Fibroblast of the aortic adventitia (primary cell): ENCODE results near the gene OTUB1. TPM values are rescaled to one million over a fixed set of nuclear protein-coding genes. Genes with fewer than 3 reads are reported as not detected.

ENCODE experiments used
- DNase-seq: peaks from one replicate; pipeline ENCODE4 v3.0.0-alpha.2; 2010; ENCODE audit warnings: low read depth
- H3K4me3 ChIP-seq: 2 replicates; pipeline ENCODE4 v1.5.1; 2011; ENCODE audit warnings: low read depth, mild to moderate bottlenecking, control low read depth, low read length, moderate library complexity
- CTCF ChIP-seq: IDR thresholded peaks from 2 replicates; pipeline ENCODE4 v1.5.1; 2011; ENCODE audit warnings: mild to moderate bottlenecking, low read length, control low read depth, inconsistent platforms; ENCODE audit not compliant: insufficient read depth
- total RNA-seq: library from RNA; depleted of rRNA; stranded (reverse); fragments of >200 nt; gene quantifications from 2 replicates; pipeline ENCODE4 v1.2.3, GENCODE V29; 2012; ENCODE audit warnings: low replicate concordance

Gene OTUB1
- total RNA-seq, 1 donor, result 32.4 TPM

GRCh38 chr11:64028398-64029115 is 42.3 kb downstream of the OTUB1 start:
- no peak for DNase-seq

GRCh38 chr11:64029773-64030172 is 43.5 kb downstream of the OTUB1 start:
- no peak for TF ChIP-seq CTCF
- DNase-seq, result no peak
- H3K4me3 ChIP-seq, result no peak overlapping the region

More at GRCh38 chr11:64028398-64029115, 42.3 kb downstream of the OTUB1 start:
- H3K4me3 ChIP-seq, result no peak overlapping the region
- no peak for TF ChIP-seq CTCF

- no peak for TF ChIP-seq CTCF
- no peak overlapping the region for H3K4me3 ChIP-seq
- no peak for DNase-seq
Observed at GRCh38 chr11:64031001-64031400, 44.8 kb downstream of the OTUB1 start.

- no peak for TF ChIP-seq CTCF
- no peak overlapping the region for H3K4me3 ChIP-seq
- no peak for DNase-seq
Observed at GRCh38 chr11:64032050-64032449, 45.8 kb downstream of the OTUB1 start.

GRCh38 chr11:64034411-64034811 is 48.2 kb downstream of the OTUB1 start:
- no peak for TF ChIP-seq CTCF
- DNase-seq, result no peak
- H3K4me3 ChIP-seq, result no peak overlapping the region

- H3K4me3 ChIP-seq, result no peak overlapping the region
- no peak for DNase-seq
- no peak for TF ChIP-seq CTCF
Observed at GRCh38 chr11:64035081-64035524, 48.9 kb downstream of the OTUB1 start.

- peak within 1 kb of the TSS; percentile 51 for H3K4me3 ChIP-seq
- TF ChIP-seq CTCF, result no peak
- DNase-seq, result no peak
Observed at GRCh38 chr11:64035576-64035975, 49.3 kb downstream of the OTUB1 start, which contains the start of gene FLRT1. Gene FLRT1 (plus strand): TSS chr11:64035931. CDS start chr11:64116268, 80,337 bp downstream.
